ENCODE results near the gene PRAMEF1.

GRCh38 chr1:12778061-12778460 is 13.1 kb upstream of the PRAMEF1 start:
- no peak for TF ChIP-seq EZH2 (optimal IDR thresholded peaks at IDR 0.05; ENCODE audit: low read depth, low read length)
- TF ChIP-seq, protein P1, sequence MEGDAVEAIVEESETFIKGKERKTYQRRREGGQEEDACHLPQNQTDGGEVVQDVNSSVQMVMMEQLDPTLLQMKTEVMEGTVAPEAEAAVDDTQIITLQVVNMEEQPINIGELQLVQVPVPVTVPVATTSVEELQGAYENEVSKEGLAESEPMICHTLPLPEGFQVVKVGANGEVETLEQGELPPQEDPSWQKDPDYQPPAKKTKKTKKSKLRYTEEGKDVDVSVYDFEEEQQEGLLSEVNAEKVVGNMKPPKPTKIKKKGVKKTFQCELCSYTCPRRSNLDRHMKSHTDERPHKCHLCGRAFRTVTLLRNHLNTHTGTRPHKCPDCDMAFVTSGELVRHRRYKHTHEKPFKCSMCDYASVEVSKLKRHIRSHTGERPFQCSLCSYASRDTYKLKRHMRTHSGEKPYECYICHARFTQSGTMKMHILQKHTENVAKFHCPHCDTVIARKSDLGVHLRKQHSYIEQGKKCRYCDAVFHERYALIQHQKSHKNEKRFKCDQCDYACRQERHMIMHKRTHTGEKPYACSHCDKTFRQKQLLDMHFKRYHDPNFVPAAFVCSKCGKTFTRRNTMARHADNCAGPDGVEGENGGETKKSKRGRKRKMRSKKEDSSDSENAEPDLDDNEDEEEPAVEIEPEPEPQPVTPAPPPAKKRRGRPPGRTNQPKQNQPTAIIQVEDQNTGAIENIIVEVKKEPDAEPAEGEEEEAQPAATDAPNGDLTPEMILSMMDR (IDR thresholded peaks at IDR 0.05; ENCODE audit: low read length) = no peak

Measured in MM.1S (cell line).